Neutrophil (primary cell): ENCODE measurements around the gene MEF2A.
"Not testable (repeated sequence)": the region's sequence is repeated elsewhere in the genome, so short reads cannot be mapped to it uniquely, and the experiment has no call there.

Experiments used
- H3K27ac ChIP-seq: fragments of 200-600 bp; sonication (generic); 2 replicates; pipeline ENCODE4 v1.5.1; 2016; ENCODE audit warnings: mild to moderate bottlenecking, moderate library complexity
- H3K27me3 ChIP-seq: fragments of 200-600 bp; sonication (generic); 2 replicates; pipeline ENCODE4 v1.6.0; 2016; ENCODE audit warnings: mild to moderate bottlenecking
- H3K36me3 ChIP-seq: fragments of 200-600 bp; sonication (generic); 2 replicates; pipeline ENCODE4 v1.5.1; 2017
- H3K4me1 ChIP-seq, 2 experiments: fragments of 200-600 bp in 1 of 2; sonication (generic) in 1 of 2; 1 replicate in 1 of 2; 2 replicates in 1 of 2; pipeline versions ENCODE4 v1.5.1 to v1.6.1; 2013 to 2016; ENCODE audit warnings: low read depth in 1 of 2, low read length in 1 of 2, mild to moderate bottlenecking in 1 of 2, moderate library complexity in 1 of 2; ENCODE audit not compliant: control insufficient read depth in 1 of 2, insufficient read depth in 1 of 2
- H3K4me3 ChIP-seq, 2 experiments: fragments of 200-600 bp in 1 of 2; sonication (generic) in 1 of 2; 1 replicate in 1 of 2; 2 replicates in 1 of 2; pipeline ENCODE4 v1.5.1; 2013 to 2016; ENCODE audit warnings: low read depth in 1 of 2, low read length in 1 of 2, mild to moderate bottlenecking in 1 of 2, moderate library complexity in 1 of 2
- H3K9me3 ChIP-seq: fragments of 200-600 bp; sonication (generic); 2 replicates; pipeline ENCODE4 v1.5.1; 2016
- CTCF ChIP-seq: fragments of 200-600 bp; sonication (generic); IDR thresholded peaks from 2 replicates; pipeline ENCODE4 v1.5.1; 2016; ENCODE audit warnings: antibody characterized with exemption

The MEF2A gene

GRCh38 chr15:99565299-99566156 lies at the start of gene MEF2A:
MEF2A (plus strand) TSS chr15:99565984; CDS start chr15:99633120, 67,136 bp downstream.
- no peak for TF ChIP-seq CTCF

GRCh38 chr15:99518191-99518590 lies 47.6 kb upstream of the MEF2A start:
- Histone ChIP-seq H3K27me3 (no peaks in the 10 kb centered on the region), H3K4me1 (no peaks in the 10 kb centered on the region), H3K4me3 (no peak overlapping the region), H3K27ac (no peak overlapping the region), H3K36me3 (no peaks in the 10 kb centered on the region), H3K9me3 (no peaks in the 10 kb centered on the region)
- TF ChIP-seq CTCF = no peak

More at GRCh38 chr15:99565299-99566156, at the start of gene MEF2A:
- Histone ChIP-seq H3K4me3 (peak within 1 kb of the TSS; percentile 84 to 97), H3K36me3 (no peaks in the 10 kb centered on the region), H3K4me1 (peaks cover 29 to 35% of the 10 kb centered on the region in 2 experiments), H3K27ac (peak within 1 kb of the TSS; percentile 95), H3K9me3 (no peaks in the 10 kb centered on the region), H3K27me3 (peaks cover 10% of the 10 kb centered on the region)

- not testable (repeated sequence) for H3K4me3 ChIP-seq, H3K27ac ChIP-seq, H3K36me3 ChIP-seq, H3K9me3 ChIP-seq, H3K4me1 ChIP-seq, H3K27me3 ChIP-seq
These were observed 46.4 kb upstream of the MEF2A start for GRCh38 chr15:99519366-99519765.

- Histone ChIP-seq H3K4me1 (no peaks in the 10 kb centered on the region), H3K27me3 (no peaks in the 10 kb centered on the region), H3K36me3 (no peaks in the 10 kb centered on the region), H3K9me3 (no peaks in the 10 kb centered on the region), H3K27ac (no peak overlapping the region), H3K4me3 (no peak overlapping the region)
- TF ChIP-seq CTCF = no peak
These were observed 43.5 kb upstream of the MEF2A start for GRCh38 chr15:99522288-99522687.

- no peak overlapping the region for H3K27ac ChIP-seq
- no peak for TF ChIP-seq CTCF
- no peaks in the 10 kb centered on the region for H3K27me3 ChIP-seq
- H3K4me3 ChIP-seq = no peak overlapping the region
- H3K4me1 ChIP-seq = no peaks in the 10 kb centered on the region
- no peaks in the 10 kb centered on the region for H3K9me3 ChIP-seq
- H3K36me3 ChIP-seq = no peaks in the 10 kb centered on the region
These were observed 39.6 kb upstream of the MEF2A start for GRCh38 chr15:99526176-99526575.

- H3K27me3 ChIP-seq = no peaks in the 10 kb centered on the region
- no peak overlapping the region for H3K4me3 ChIP-seq
- H3K36me3 ChIP-seq = no peaks in the 10 kb centered on the region
- H3K27ac ChIP-seq = no peak overlapping the region
- TF ChIP-seq CTCF = no peak
- no peaks in the 10 kb centered on the region for H3K4me1 ChIP-seq
- H3K9me3 ChIP-seq = no peaks in the 10 kb centered on the region
These were observed 39.1 kb upstream of the MEF2A start for GRCh38 chr15:99526671-99527070.
